ENCODE data around the gene C11orf16. TPM values are rescaled to one million over a fixed set of nuclear protein-coding genes. Genes with fewer than 3 reads are reported as not detected.
A peak's percentile ranks its signal among the peaks of the same experiment; 100 is the strongest.
"Not testable (repeated sequence)": the region's sequence is repeated elsewhere in the genome, so short reads cannot be mapped to it uniquely, and the experiment has no call there.

C11orf16 gene
- total RNA-seq, 1 donor from 2014 or later, result not detected

DNA sequence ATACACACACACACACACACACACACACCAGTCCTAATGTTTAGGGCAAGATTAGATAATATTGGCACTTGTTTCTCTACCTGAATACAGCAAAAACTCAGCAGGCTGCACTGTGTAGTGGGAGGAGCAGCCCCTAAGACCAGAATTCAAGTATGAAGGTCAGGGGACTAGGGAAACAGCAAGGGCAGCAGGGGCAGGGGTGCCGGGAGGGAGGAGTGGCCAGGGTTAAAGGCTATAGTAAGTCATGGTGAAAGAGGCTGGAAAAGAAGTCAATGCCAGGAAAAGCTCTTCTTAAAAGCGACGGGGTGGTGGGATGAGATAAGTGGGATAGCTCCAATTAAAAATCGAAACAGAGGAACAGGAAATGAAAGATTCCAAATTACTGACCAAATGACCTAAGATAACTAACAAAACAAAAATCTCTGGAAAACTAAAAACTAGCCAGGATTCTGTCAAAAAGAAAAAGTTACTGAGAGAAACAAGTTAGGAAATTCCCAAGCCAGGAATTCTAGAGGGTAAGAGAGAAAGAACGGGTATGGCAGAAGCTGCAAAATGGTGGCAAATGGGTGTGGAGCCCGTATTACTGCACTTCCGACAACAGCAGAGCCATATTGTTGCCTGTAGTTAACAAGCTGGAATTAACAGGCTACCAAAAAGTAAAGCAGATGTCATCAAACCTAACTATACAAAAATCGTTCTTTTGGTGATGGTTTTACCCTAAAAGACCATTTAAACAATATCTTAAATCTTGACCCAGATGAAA is 8.8 kb upstream of the C11orf16 start:
- no peak for DNase-seq (ENCODE audit: low spot score)
- intact Hi-C loops (cut with DNase I), result no loop called here
- ATAC-seq, result no peak

- no peak for ATAC-seq
Measured at GRCh38 chr11:8937659-8938058, 4.9 kb upstream of the C11orf16 start.

GRCh38 chr11:8937159-8937558 is 4.4 kb upstream of the C11orf16 start:
- ATAC-seq, result no peak
- no peak for DNase-seq (ENCODE audit: low spot score)
- intact Hi-C loops (cut with DNase I), result no loop called here

More at GRCh38 chr11:8937659-8938058, 4.9 kb upstream of the C11orf16 start:
- no peak for DNase-seq (ENCODE audit: low spot score)
- intact Hi-C loops (cut with DNase I), result no loop called here

DNA sequence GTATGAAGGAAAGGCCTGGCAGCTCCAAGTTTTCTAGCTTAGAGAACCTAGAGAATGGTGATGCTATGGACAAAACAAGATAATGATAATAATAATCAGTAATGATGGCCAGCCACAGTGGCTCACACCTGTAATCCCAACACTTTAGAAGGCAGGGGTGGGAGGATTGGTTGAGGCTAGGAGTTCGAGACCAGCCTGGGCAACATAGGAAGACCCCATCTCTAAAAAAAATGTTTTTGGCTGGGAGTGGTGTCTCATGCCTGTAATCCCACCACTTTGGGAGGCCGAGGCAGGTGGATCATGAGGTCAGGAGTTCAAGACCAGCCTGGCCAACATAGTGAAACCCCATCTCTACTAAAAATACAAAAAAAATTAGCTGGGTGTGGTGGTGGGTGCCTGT is 3.0 kb upstream of the C11orf16 start:
- ATAC-seq; DNase-seq (ENCODE audit: low spot score); intact Hi-C loops (cut with DNase I): not testable (repeated sequence)

- intact Hi-C loops (cut with DNase I), result no loop called here
- DNase-seq (ENCODE audit: low spot score) (no peak), ATAC-seq (no peak)
Measured at GRCh38 chr11:8934742-8935488, 2.2 kb upstream of the C11orf16 start.

DNA sequence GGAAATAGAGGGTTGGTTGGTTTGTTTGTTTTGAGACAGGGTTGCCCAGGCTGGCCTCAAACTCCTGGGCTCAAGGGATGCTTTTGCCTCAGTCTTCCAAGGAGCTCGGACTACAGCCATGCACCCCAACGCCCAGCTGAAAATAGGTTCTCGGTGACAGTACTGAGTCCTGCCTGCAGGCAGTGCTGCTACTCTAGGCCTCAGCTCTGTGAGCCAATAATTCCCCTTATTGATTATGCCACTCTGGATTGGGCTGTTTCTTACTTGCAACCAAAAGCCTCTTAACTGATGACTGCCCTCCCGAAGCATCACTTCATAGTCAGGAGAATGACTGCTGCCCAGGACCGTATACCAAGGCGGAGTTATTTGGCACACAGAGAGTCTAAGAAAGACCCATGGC is 1.2 kb upstream of the C11orf16 start:
- DNase-seq (ENCODE audit: low spot score), result no peak
- no peak for ATAC-seq
- intact Hi-C loops (cut with DNase I), result no loop called here

DNA sequence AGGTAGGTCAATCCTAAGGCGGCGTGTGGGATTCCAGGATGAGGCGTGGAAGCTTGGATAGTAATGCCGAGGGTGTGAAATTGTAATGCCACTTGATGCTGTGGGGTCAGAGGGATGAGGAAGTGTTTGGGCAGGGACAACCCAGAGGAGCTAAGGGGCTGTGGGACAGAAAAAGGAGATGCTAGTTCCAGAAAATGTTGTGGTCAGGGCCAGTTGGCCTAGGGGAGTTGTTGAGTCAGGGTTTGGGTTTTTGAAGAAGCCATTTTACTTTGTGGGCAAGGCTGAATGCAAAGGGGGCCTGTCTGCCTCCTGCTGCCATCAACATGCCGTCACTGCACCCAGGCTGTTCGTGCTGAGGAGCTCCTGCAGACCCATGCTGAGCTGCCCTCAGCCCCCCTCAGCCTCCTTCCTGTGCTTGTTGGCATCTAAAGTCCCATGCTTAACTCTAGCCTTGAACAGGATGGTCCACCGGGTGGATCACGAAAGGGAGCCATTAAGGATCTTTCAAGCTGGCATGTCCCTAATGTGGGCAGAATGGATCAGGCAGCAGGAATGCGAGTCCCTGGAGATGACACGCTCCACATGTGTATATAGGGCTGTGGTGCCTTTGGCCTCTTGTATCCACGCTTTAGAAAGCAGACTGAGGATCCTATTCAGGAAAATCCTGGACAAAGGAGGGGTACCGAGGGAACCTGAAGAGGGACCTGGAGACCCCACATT is 2.1 kb downstream of the C11orf16 start:
- DNase-seq (ENCODE audit: low spot score) (no peak), ATAC-seq (no peak)
- intact Hi-C loops (cut with DNase I), result no loop called here

DNA sequence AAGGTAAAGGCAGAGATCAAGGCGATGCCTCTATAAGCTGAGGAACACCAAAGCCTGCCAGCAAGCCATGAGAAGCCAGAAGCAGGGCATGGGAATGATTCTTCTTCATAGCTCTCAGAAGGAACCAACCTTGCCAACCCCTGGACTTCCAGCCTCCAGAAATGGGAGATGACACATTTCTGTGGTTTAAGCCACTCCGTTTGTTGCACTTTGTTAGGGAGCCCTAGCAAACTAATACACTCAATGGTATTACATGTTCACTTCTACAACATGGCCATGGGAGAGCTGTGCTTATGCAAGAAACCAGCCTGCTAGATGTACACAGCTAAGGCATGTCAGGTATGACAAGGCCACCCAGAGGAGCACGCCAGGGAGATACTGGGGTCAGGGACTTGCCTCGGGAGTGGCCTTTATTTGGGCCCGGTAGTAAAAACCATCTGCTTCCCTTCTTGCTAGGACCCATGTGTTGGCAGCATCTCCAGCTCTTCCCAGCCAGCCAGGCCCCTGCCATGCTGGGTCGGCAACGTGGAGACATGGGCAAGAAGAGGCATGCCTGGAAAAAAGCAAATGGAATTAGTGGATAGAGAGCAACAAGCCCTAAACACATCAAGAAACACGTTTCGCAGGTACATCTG is 3.6 kb downstream of the C11orf16 start:
- DNase-seq (ENCODE audit: low spot score), result no peak
- intact Hi-C loops (cut with DNase I), result loop anchor here (5.0 kb wide), 1 partner anchor 1247 kb away; no protein-coding TSS in a partner anchor

DNA sequence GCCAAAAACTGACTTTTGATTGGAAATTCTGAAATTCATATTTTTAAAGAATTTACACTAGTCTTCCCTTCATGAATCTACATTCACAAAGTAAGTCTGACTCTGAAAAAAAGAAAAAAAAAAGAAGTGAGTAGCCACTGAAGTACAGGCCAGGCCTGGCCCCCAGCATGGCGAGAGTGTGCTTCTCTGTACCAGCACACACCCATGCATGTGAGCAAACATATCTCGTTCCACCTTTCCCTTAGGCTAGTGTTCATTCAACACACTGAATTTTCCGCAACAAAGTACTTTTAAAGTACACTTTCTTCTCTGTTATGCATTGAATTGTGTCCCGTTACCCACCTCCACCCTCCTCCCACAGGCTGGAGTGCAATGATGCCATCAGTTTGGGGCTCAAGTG is 4.5 kb downstream of the C11orf16 start:
- intact Hi-C loops (cut with DNase I), result loop anchor here (5.0 kb wide), 1 partner anchor 1246 kb away; no protein-coding TSS in a partner anchor
- DNase-seq (ENCODE audit: low spot score), result no peak
- ATAC-seq, result no peak

More for the DNA sequence above, 3.6 kb downstream of the C11orf16 start:
- ATAC-seq, result no peak

- DNase-seq (ENCODE audit: low spot score) (no peak), ATAC-seq (no peak)
- intact Hi-C loops (cut with DNase I), result loop anchor here (5.0 kb wide), 1 partner anchor 1245 kb away; no protein-coding TSS in a partner anchor
Measured at GRCh38 chr11:8927233-8927632, 5.5 kb downstream of the C11orf16 start.

DNA sequence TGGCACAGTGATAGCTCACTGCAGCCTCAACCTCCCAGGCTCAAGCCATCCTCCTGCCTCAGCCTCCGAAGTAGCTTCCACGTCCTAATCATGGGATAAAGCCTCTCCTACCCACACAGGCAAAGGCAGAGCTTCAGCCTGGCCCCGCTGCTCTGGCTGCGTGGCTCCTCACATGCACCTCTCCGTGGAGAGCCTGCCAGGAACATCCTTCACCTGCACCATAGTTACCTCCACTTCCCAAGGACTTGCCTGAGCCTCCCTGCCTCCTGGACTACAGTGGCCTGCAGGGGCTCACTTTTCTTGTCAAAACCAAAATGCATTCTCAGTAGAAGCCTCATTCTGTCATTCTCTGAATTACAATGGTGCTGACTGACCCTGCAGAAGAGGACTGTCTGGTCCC is 6.5 kb downstream of the C11orf16 start:
- DNase-seq (ENCODE audit: low spot score) (no peak), ATAC-seq (no peak)
- intact Hi-C loops (cut with DNase I), result loop anchor here (5.0 kb wide), 1 partner anchor 1244 kb away; no protein-coding TSS in a partner anchor

DNA sequence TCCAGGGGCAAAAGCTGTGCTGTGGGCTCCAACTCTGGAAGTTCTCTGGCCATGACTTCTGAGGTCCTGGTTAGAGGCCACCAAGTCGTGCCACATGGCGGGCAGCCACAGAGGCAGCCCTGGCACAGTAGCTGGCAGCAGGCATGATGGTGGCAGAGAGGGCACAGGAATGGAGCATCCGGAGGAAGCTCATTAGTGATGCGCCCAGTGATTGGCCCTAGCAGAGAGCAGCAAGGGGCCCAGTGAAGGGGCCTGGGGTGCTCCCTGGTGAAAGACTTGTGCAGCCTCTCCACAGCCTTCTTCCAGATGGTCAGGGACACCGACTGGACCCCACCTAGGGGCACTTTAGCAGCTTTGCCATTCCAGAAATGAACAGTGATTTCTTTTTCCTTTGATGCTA is 7.0 kb downstream of the C11orf16 start:
- intact Hi-C loops (cut with DNase I), result loop anchor here (5.0 kb wide), 1 partner anchor 1243 kb away; no protein-coding TSS in a partner anchor
- ATAC-seq (no peak), DNase-seq (ENCODE audit: low spot score) (no peak)

GRCh38 chr11:8922691-8923090 is 10.1 kb downstream of the C11orf16 start:
- no peak for DNase-seq (ENCODE audit: low spot score)
- no peak for ATAC-seq
- intact Hi-C loops (cut with DNase I), result no loop called here

DNA sequence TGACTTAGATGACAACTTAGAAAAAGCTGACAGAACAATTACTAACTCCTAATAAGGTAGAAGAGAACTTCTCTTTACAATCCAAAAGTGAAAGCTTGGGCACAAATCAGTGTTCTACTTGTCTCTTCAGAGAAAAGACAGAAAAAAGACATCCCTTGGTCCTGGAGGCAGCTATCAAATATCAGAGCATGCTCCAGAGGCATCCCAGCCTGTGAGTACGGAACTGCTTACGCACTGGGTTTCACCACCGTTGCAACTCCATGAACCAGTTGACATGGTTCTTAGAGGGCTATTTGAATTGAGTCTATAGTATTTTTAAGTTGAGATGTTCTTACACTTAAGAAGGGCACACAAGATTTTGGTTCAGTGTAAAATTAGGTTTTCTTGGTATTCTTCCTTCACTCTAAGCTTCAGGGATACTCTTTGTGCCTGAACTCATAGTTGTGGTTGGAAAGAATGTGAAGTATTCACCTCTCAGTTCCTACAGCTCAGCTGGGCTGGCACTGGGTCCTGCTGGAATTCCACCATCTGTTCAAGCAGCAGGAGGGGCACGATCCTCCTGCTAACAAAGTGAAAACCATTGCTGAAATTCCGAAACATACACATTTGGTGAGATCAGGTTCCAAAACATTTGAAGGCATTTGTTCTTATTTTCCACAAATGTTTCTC is 15.5 kb downstream of the C11orf16 start:
- peak; percentile 80 for ATAC-seq
- DNase-seq (ENCODE audit: low spot score), result no peak
- intact Hi-C loops (cut with DNase I), result no loop called here

DNA sequence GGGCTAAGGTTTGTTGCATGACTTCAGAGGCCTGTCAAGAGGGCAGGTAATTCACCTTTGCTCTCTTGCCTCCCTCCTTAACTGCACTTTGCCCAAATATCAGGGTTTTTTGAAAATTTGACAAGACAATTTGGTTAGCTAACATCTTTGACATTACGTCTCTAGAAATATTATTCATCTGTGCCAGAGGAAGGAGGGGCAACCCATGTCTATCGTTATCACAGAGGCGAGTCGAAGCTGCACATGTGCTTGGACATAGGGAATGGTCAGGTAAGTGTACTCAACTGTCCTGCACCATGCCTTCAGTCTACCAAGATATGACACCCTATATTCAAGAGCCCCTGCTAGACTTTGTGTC is 18.1 kb downstream of the C11orf16 start:
- DNase-seq (ENCODE audit: low spot score), result no peak
- intact Hi-C loops (cut with DNase I), result no loop called here
- no peak for ATAC-seq

DNA sequence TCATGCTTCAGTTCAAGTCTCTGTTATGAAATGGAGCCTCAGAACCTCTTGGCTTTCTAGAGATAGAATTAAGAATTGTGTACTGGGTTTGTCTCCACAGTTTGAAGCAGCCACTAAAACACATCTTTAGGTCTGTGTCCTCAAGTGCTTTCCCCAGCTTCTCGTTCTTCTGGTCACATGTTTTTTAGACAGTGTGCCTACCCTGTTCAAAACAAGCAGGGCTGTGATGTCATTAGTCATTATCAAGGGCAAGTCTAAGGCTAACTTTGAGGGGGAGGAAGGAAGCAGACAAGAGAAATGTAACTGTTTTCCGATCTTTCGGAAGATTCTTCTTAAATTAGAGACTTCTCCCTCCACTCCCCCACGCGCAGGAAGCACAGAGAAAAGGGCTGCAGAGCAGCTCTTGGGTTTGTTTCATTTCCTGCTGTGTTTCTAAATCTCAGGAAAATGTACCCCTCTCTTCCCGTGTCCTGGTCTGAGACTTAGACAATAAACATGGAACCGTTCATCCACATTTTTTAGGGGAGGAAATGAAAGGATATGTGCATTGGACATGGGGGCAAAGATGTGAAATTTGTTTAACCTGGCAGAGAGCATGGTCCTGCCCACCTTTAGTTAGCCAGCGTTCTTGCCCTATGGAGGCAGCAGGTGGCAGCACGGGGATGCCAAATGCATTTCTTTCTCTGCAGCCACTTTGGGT is 18.6 kb downstream of the C11orf16 start:
- intact Hi-C loops (cut with DNase I), result no loop called here
- ATAC-seq (peak; percentile 32), DNase-seq (ENCODE audit: low spot score) (no peak)

GRCh38 chr11:8911029-8911823 is 21.5 kb downstream of the C11orf16 start, which contains the start of gene AKIP1:
Gene AKIP1, plus strand, starts transcription at chr11:8911189. Its CDS starts 261 bp downstream, at chr11:8911450.
- intact Hi-C loops (cut with DNase I), result no loop called here
- ATAC-seq, result peak; percentile 97
- DNase-seq (ENCODE audit: low spot score), result peak; percentile 98

All from sciatic nerve (tissue), 2 donors.